NCI-H226 (cell line): Measurements from ENCODE around the gene TEAD4.

Source experiments
- DNase-seq: peaks from one replicate; pipeline ENCODE4 v3.0.0-alpha.2; 2015

The TEAD4 gene

DNA sequence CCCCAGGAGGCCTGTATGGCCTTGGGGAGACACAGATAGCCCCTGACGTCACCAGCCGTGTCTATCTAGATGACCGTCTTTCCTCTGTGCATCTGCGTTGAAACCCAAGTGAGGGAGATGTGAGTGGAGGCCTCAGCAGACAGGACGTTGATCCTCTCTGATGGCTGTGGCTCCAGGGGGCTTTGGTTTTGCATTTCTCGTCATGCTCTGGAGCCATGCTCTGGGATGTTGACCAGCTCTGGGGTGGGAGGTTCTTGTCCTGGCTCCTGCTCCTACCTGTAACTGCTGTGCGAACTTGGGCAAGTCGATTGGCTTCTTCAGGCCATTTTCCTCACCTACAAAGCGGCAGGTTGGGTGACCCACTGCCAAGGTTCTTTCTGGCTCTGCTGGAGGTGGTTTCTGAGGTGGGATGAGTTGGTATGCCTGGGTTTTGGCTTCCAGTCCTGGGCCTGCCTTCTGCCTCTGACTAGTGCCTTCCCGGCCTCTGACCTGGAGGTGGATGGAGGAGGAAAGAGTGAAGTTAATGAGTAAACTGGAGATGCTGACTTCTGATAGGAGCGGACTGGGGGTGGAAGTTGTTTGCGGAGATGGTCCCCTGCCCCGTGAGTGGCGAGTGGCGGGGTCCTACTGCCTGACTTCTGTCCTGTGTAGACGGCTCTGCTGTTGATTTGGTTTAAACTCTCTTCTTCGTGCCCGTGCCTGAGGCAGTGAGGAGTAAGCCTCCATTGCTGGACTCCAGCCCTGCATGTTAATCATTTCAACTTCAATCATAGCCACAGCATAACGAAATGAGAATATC, 126.3 kb downstream of the TEAD4 start:
- DNase-seq = no peak

DNA sequence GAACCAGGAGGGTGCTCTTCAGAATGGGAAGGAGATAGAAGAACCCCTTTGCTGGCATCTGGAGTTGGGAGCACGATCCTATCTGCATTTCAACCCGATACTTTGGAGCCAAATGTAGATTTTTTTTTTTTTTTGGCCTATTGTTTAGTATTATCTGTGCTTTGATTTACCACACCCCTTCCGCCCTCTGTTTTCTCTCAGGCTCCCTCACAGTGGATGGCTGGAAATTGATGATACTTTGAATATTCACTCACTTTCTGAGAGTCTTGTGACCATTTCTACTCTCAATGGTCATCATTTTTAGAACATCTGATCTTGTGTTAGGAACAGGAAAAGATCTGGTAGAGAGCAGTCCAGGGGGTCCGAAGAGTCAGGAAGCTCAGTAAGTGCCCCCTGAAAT, 127.0 kb downstream of the TEAD4 start:
- DNase-seq = no peak

DNA sequence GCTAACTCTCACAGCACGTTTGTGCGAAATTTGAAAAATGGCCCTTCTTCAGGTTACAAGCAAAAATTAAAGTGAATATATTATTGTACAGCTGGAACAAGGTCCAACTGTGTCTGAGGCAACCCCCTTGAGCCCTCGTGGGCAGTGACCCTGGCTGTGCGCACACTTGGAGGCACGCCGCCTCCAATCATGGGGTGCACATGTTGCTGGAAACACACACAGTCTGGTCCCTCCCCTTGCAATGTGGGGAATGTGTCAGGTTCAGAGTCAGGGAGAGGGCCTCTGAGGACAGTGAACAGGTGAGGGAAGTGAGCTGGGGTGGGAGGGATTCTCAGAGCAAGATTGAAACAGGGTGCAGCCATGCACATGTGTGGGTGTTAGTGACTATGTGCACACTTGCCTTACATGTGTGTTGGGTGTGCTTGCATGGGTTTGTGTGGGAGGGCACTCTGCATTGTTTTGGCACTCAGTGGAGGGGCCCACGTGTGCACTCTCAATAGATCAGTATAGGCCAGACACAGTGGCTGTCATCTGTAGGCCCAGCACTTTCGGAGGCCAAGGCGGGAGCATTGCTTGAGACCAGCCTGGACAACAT, 127.6 kb downstream of the TEAD4 start:
- no peak for DNase-seq

DNA sequence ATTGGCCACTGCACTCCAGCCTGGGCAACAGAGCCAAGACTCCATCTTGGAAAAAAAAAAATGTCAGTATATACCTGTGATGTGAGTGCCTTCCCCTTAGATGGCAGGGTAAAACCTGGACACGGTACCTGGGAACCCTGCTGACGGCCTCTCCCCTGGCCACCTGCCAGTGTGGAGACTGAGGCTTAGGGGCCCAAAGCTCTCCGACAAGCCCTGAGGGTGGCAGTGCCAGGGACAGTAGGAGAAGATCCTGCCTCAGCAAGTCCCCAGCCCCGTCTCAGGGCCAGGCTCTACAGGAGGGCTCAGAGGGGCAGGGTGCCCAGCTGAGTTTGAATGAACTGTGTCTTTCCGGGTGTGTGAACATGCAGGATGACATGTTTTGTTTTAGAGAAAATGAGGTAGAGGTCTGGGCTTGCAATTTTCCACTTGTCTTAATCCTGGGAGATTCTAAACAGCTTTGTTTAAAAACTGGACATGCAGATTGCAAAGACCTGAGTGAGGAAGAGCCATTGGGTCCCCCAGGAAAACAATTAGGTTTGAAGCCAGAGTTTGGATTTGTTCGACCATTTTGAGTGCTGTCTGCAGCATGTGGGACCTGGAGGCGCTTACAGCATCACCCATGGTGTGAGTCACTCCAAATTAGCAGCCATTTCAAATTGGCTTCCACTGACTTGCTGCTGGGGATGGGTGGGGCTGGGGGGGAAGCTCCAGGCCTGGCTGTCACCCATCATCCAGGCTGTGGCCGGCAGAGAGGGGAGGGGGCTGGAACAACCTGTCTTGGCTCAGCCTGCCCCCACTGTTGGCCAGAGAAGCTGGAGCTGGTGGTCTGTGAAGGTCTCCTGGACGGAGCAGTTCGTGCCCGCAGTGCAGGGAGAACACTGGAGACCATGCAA, 128.8 kb downstream of the TEAD4 start:
- no peak for DNase-seq

DNA sequence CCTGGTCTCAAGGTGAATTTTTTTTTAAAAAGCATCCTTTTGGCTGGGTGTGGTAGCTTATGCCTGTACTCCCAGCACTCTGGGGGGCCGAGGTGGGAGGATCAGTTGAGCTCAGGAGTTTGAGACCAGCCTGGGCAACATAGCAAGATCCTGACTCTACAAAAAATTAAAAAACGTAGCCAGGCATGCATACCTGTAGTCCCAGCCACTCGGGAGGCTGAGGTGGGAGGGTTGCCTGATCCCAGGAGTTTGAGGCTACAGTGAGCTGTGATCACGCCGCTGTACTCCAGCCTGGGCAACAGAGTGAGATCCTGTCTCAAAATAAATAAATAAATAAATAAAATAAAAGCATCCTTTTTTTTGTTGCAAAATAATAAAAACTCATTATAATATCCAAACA, 130.4 kb downstream of the TEAD4 start:
- DNase-seq = no peak
